ENCODE data around the gene SNX27. TPM values are rescaled to one million over a fixed set of nuclear protein-coding genes. Genes with fewer than 3 reads are reported as not detected.

Gene SNX27
- total RNA-seq, 6 experiments from 2014 or later: 14.9 to 21.4 (median 16.9) TPM

GRCh38 chr1:151578941-151579340, 32.9 kb upstream of the SNX27 start:
- peaks cover 0 to 3% (median 0%) of the 10 kb centered on the region in 4 donors for H3K36me3 ChIP-seq
- no peak overlapping the region for H3K27ac ChIP-seq
- no peaks in the 10 kb centered on the region for H3K27me3 ChIP-seq
- TF ChIP-seq POLR2A (IDR thresholded peaks at IDR 0.05) (no peak), CTCF (IDR thresholded peaks at IDR 0.05) (no peak)
- H3K4me1 ChIP-seq: no peaks in the 10 kb centered on the region
- DNase-seq: no peak
- H3K4me3 ChIP-seq: no peak overlapping the region
- H3K9me3 ChIP-seq: no peaks in the 10 kb centered on the region
- no peak for ATAC-seq
- 100% methylated on average over 1 of the region's 1 CpG for whole genome bisulfite sequencing (ENCODE audit: insufficient coverage, low coverage, low lambda C conversion rate, missing lambda C conversion rate)
- intact Hi-C loops (cut with DNase I): no loop called here

GRCh38 chr1:151579436-151580225, 32.2 kb upstream of the SNX27 start:
- Histone ChIP-seq H3K27me3 (no peaks in the 10 kb centered on the region), H3K4me1 (no peaks in the 10 kb centered on the region), H3K36me3 (peaks cover 0 to 3% (median 0%) of the 10 kb centered on the region in 4 donors), H3K27ac (no peak overlapping the region), H3K4me3 (no peak overlapping the region), H3K9me3 (no peaks in the 10 kb centered on the region)
- no peak for DNase-seq
- no peak for TF ChIP-seq CTCF (IDR thresholded peaks at IDR 0.05)
- TF ChIP-seq POLR2A (IDR thresholded peaks at IDR 0.05): no peak
- ATAC-seq: no peak
- intact Hi-C loops (cut with DNase I): loop anchor here in 1 of 2 donors (10.0 kb wide), 1 partner anchor 265 kb away; no protein-coding TSS in a partner anchor
- WGBS (ENCODE audit: insufficient coverage, low coverage, low lambda C conversion rate, missing lambda C conversion rate): 73% methylated on average over 7 of the region's 8 CpGs

GRCh38 chr1:151581451-151581850, 30.4 kb upstream of the SNX27 start:
- 83% methylated on average over 4 of the region's 5 CpGs for WGBS (ENCODE audit: insufficient coverage, low coverage, low lambda C conversion rate, missing lambda C conversion rate)
- H3K4me3 ChIP-seq: no peak overlapping the region
- H3K36me3 ChIP-seq: peaks cover 0 to 3% (median 0%) of the 10 kb centered on the region in 4 donors
- no peaks in the 10 kb centered on the region for H3K4me1 ChIP-seq
- no peaks in the 10 kb centered on the region for H3K9me3 ChIP-seq
- no peak for DNase-seq
- no peak for TF ChIP-seq CTCF (IDR thresholded peaks at IDR 0.05)
- H3K27ac ChIP-seq: no peak overlapping the region
- ATAC-seq: no peak
- no peaks in the 10 kb centered on the region for H3K27me3 ChIP-seq
- intact Hi-C loops (cut with DNase I): loop anchor here in 1 of 2 donors (10.0 kb wide), 1 partner anchor 263 kb away; no protein-coding TSS in a partner anchor

- H3K36me3 ChIP-seq: peaks cover 0 to 3% (median 0%) of the 10 kb centered on the region in 4 donors
- no CpG with 5 or more reads among the region's 1 CpG for WGBS (ENCODE audit: insufficient coverage, low coverage, low lambda C conversion rate, missing lambda C conversion rate)
- intact Hi-C loops (cut with DNase I): loop anchor here in 1 of 2 donors (10.0 kb wide), 1 partner anchor 263 kb away; no protein-coding TSS in a partner anchor
- ATAC-seq (no peak), DNase-seq (no peak)
- H3K4me1 ChIP-seq: no peaks in the 10 kb centered on the region
- H3K27ac ChIP-seq: no peak overlapping the region
- H3K27me3 ChIP-seq: no peaks in the 10 kb centered on the region
- no peaks in the 10 kb centered on the region for H3K9me3 ChIP-seq
- no peak for TF ChIP-seq POLR2A (IDR thresholded peaks at IDR 0.05)
- TF ChIP-seq CTCF (IDR thresholded peaks at IDR 0.05): no peak
- no peak overlapping the region for H3K4me3 ChIP-seq
Observed at GRCh38 chr1:151581921-151582320, 29.9 kb upstream of the SNX27 start.

Data from right lobe of liver (tissue), 6 donors.